ENCODE results near the gene PRSS56.

DNA sequence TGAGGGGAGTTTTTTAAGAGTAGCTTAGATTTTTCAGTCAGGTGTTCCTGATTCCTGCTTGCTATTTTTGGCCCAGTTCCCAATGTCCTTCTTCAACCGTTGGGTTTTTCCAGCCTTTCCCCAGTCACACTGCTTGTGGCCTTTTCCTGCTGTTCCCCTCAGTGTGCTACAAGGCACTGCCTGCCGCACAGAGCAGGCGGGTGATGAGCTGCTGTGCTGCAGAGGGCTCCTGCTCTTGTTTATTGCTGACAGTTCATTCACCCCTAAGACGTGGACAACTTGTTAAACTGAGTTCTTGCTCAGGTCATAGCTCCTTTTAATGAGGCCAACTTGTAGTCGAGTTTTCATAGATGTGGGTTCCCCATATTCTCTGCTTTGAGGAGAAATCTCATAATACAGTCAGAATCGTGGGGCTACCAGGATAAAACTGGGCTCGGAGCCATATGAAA, 50.9 kb downstream of the PRSS56 start:
- TF ChIP-seq, protein P1, sequence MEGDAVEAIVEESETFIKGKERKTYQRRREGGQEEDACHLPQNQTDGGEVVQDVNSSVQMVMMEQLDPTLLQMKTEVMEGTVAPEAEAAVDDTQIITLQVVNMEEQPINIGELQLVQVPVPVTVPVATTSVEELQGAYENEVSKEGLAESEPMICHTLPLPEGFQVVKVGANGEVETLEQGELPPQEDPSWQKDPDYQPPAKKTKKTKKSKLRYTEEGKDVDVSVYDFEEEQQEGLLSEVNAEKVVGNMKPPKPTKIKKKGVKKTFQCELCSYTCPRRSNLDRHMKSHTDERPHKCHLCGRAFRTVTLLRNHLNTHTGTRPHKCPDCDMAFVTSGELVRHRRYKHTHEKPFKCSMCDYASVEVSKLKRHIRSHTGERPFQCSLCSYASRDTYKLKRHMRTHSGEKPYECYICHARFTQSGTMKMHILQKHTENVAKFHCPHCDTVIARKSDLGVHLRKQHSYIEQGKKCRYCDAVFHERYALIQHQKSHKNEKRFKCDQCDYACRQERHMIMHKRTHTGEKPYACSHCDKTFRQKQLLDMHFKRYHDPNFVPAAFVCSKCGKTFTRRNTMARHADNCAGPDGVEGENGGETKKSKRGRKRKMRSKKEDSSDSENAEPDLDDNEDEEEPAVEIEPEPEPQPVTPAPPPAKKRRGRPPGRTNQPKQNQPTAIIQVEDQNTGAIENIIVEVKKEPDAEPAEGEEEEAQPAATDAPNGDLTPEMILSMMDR (IDR thresholded peaks at IDR 0.05), result no peak
- no peak for TF ChIP-seq REST (IDR thresholded peaks at IDR 0.05; ENCODE audit: insufficient read depth in 1 of 2, low read depth in 2 of 2, low read length in 1 of 2)
- no peak for TF ChIP-seq POLR2AphosphoS5 (IDR thresholded peaks at IDR 0.05; ENCODE audit: low read depth, low read length)
- no peak for TF ChIP-seq TCF7L2 (IDR thresholded peaks at IDR 0.05; ENCODE audit: low read depth, low read length)
